Panc1 (cell line): ENCODE data around the gene TTC34. TPM values are rescaled to one million over a fixed set of nuclear protein-coding genes. Genes with fewer than 3 reads are reported as not detected.

Source experiments
- ATAC-seq: fragments of 200-7000 bp; cut with Tn5 transposase; 2 replicates; pipeline ENCODE4 v1.9.1; 2020; ENCODE audit warnings: mild to moderate bottlenecking, moderate library complexity
- BruUV-seq: library from RNA; stranded (reverse); fragments of 400-500 nt; replicated peaks from 2 replicates; lab custom pipeline; 2021; lab: Mats Ljungman, UMichigan
- CTCF ChIA-PET: fragments of 300-600 bp; sonication (Branson Sonifier 250); formaldehyde crosslinking; loops from one replicate; lab custom pipeline; 2022; ENCODE audit warnings: antibody characterized with exemption; lab: Charles Lee
- POLR2A ChIA-PET: fragments of 300-600 bp; sonication (Branson Sonifier 250); formaldehyde crosslinking; loops from one replicate; lab custom pipeline; 2022; ENCODE audit warnings: antibody characterized with exemption; lab: Charles Lee
- DNase-seq: peaks from one replicate; pipeline ENCODE4 v3.0.0-alpha.2; 2010; ENCODE audit warnings: low read depth, low spot score
- H3K27ac ChIP-seq: 2 replicates; pipeline ENCODE4 v1.5.1; 2011; ENCODE audit warnings: mild to moderate bottlenecking, low read length, inconsistent platforms
- H3K27me3 ChIP-seq: fragments of 200-500 bp; sonication (Bioruptor generic); 2 replicates; pipeline ENCODE4 v1.6.0; 2014; ENCODE audit warnings: low read length, inconsistent platforms; ENCODE audit not compliant: control insufficient read depth, insufficient read depth
- H3K36me3 ChIP-seq: fragments of 200-500 bp; sonication (Bioruptor generic); 2 replicates; pipeline ENCODE4 v1.5.1; 2014; ENCODE audit warnings: inconsistent platforms, mild to moderate bottlenecking, low read length, moderate library complexity; ENCODE audit not compliant: control insufficient read depth, insufficient read depth
- H3K4me1 ChIP-seq: 2 replicates; pipeline ENCODE4 v1.5.1; 2011; ENCODE audit warnings: inconsistent platforms, mild to moderate bottlenecking, low read length, moderate library complexity; ENCODE audit not compliant: control insufficient read depth, insufficient read depth
- H3K4me3 ChIP-seq, 2 experiments: 2 replicates each; pipeline ENCODE4 v1.5.1; 2011 to 2012; ENCODE audit warnings: low read depth in 2 of 2, low read length in 2 of 2, mild to moderate bottlenecking in 2 of 2, inconsistent platforms in 1 of 2, moderate library complexity in 1 of 2
- H3K9me3 ChIP-seq: fragments of 200-500 bp; sonication (Bioruptor generic); 2 replicates; pipeline ENCODE4 v1.5.1; 2014; ENCODE audit warnings: low read depth, mild to moderate bottlenecking, inconsistent platforms, low read length, moderate library complexity; ENCODE audit not compliant: control insufficient read depth, insufficient read depth
- POLR2AphosphoS5 ChIP-seq: IDR thresholded peaks from 2 replicates; pipeline ENCODE4 v1.6.1; 2012; ENCODE audit warnings: mild to moderate bottlenecking, low read depth, low read length, moderate library complexity
- REST ChIP-seq, 2 experiments: IDR thresholded peaks; 2 replicates each; pipeline ENCODE4 v1.6.1; 2011 to 2012; ENCODE audit warnings: low read depth in 2 of 2, control low read depth in 1 of 2, low read length in 1 of 2, mild to moderate bottlenecking in 1 of 2, moderate library complexity in 1 of 2; ENCODE audit not compliant: insufficient read depth in 1 of 2
- SIN3A ChIP-seq: IDR thresholded peaks from 2 replicates; pipeline ENCODE4 v1.6.1; 2012; ENCODE audit warnings: low read depth, mild to moderate bottlenecking, low read length, moderate library complexity, borderline replicate concordance; ENCODE audit not compliant: insufficient read depth
- TCF7L2 ChIP-seq: IDR thresholded peaks from 2 replicates; pipeline ENCODE4 v1.6.1; 2011; ENCODE audit warnings: mild to moderate bottlenecking, low read depth, low read length, inconsistent platforms
- in situ Hi-C: cut with HindIII; loops from 2 replicates; pipeline ENCODE4 v1.10.0; 2016; ENCODE audit warnings: low sequenced_read_pairs, low pct_unique_long_range_greater_than_20kb
- intact Hi-C: fragments of 100-400 bp; cut with micrococcal nuclease; formaldehyde crosslinking; loops from one replicate; pipeline ENCODE4 v1.10.0; 2022; ENCODE audit not compliant: unreplicated experiment
- total RNA-seq: library from RNA; stranded (reverse); gene quantifications from one replicate; pipeline ENCODE4 v1.2.1, GENCODE V29; 2021; ENCODE audit not compliant: unreplicated experiment
- TF ChIP-seq, protein P1 (sequence below): fragments of 450-650 bp; IDR thresholded peaks from 2 replicates; pipeline ENCODE4 v1.5.1; 2017; ENCODE audit warnings: mild to moderate bottlenecking

TTC34 gene
- total RNA-seq, 1 experiment from 2014 or later, result 1.5 TPM

- Histone ChIP-seq H3K27ac (no peak overlapping the region), H3K4me1 (no peaks in the 10 kb centered on the region), H3K9me3 (peaks cover 11% of the 10 kb centered on the region; the same call in 1 of the 2 replicates), H3K36me3 (no peaks in the 10 kb centered on the region), H3K27me3 (no peaks in the 10 kb centered on the region; the same call in 1 of the 2 replicates), H3K4me3 (no peak overlapping the region)
- POLR2A ChIA-PET, result no interaction called here
- CTCF ChIA-PET, result no interaction called here
- in situ Hi-C loops, result no loop called here
- no peak for DNase-seq
- no peak for TF ChIP-seq REST (IDR thresholded peaks at IDR 0.05; ENCODE audit: insufficient read depth in 1 of 2, low read depth in 2 of 2, low read length in 1 of 2)
- TF ChIP-seq, protein P1, sequence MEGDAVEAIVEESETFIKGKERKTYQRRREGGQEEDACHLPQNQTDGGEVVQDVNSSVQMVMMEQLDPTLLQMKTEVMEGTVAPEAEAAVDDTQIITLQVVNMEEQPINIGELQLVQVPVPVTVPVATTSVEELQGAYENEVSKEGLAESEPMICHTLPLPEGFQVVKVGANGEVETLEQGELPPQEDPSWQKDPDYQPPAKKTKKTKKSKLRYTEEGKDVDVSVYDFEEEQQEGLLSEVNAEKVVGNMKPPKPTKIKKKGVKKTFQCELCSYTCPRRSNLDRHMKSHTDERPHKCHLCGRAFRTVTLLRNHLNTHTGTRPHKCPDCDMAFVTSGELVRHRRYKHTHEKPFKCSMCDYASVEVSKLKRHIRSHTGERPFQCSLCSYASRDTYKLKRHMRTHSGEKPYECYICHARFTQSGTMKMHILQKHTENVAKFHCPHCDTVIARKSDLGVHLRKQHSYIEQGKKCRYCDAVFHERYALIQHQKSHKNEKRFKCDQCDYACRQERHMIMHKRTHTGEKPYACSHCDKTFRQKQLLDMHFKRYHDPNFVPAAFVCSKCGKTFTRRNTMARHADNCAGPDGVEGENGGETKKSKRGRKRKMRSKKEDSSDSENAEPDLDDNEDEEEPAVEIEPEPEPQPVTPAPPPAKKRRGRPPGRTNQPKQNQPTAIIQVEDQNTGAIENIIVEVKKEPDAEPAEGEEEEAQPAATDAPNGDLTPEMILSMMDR, result no peak
- TF ChIP-seq SIN3A, result no peak
- no TSS peak for BruUV-seq
- no peak for ATAC-seq
- intact Hi-C loops, result no loop called here
Measured at GRCh38 chr1:2788506-2789163, 12.9 kb downstream of the TTC34 start.

DNA sequence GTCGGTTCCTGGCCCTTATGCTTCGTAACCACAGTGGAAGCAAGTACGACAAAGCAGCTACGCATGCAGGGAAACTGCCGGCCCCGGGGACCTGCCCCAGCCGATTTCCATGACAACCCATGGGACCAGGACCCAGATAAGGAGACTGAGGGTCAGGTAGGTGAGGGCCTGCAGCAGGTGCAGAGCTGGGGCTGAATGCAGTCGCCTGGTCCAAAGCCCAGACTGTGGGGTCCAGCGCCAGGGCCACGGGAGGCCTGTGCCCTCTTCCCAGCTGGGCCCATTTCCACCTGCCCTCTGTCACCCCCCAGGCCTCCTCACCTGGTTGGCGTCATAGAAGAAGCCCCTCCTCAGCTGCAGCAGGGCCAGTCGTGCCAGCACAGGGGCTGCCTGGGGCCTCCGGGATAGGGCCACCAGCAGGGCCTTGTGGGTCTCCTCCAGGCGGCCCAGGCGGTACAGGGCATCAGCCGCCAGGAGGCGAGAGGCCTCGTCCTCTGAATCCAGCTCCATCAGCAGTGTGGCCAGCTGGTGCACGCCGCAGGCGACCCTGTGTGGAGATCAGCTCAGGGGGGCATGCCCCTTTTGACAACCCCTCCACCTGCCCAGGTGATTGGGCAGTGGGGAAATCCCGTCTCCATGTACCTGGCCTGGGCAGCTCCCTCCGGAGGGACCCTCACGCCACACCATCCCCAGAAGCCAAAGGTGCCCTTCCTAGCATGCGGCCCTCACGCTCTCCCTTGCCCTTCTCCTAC is 14.2 kb downstream of the TTC34 start:
- ATAC-seq (peak; percentile 64; the same call in 1 of the 2 replicates), DNase-seq (no peak)
- Histone ChIP-seq H3K27ac (no peak overlapping the region), H3K36me3 (no peaks in the 10 kb centered on the region), H3K4me1 (no peaks in the 10 kb centered on the region), H3K9me3 (peaks cover 3% of the 10 kb centered on the region; the same call in 1 of the 2 replicates), H3K4me3 (no peak overlapping the region), H3K27me3 (no peaks in the 10 kb centered on the region; the same call in 1 of the 2 replicates)
- TF ChIP-seq SIN3A (no peak), REST (IDR thresholded peaks at IDR 0.05; ENCODE audit: insufficient read depth in 1 of 2, low read depth in 2 of 2, low read length in 1 of 2) (no peak), POLR2AphosphoS5 (no peak), TCF7L2 (no peak)
- TF ChIP-seq, protein P1, result no peak
- ChIA-PET CTCF (interaction anchor here (1.0 kb wide), 2 partner anchors 8 to 13 kb away, joined by 3 to 4 read pairs; partner anchors contain the start of gene TTC34), POLR2A (no interaction called here)
- intact Hi-C loops, result no loop called here
- no TSS peak for BruUV-seq
- in situ Hi-C loops, result no loop called here
